MM.1S (cell line): ENCODE results near the gene NLRP6.

Experiments used
- CTCF ChIP-seq: fragments of 300-600 bp; sonication (generic); IDR thresholded peaks from 2 replicates; pipeline ENCODE4 v1.5.1; 2016; ENCODE audit warnings: antibody characterized with exemption, low read length, mixed read lengths
- EZH2 ChIP-seq: fragments of 300-600 bp; sonication (generic); optimal IDR thresholded peaks from 2 replicates; pipeline ENCODE3; 2017; ENCODE audit warnings: low read depth, mild to moderate bottlenecking, antibody characterized with exemption, low read length, mixed read lengths
- EZH2phosphoT487 ChIP-seq: fragments of 300-600 bp; sonication (generic); IDR thresholded peaks from 2 replicates; pipeline ENCODE4 v1.6.1; 2018; ENCODE audit warnings: antibody characterized with exemption, low read length

GRCh38 chr11:330307-330693 lies 52.1 kb downstream of the NLRP6 start:
- TF ChIP-seq CTCF (no peak), EZH2 (no peak), EZH2phosphoT487 (no peak)
